HepG2 (cell line): ENCODE measurements around the gene LRP10. TPM values are rescaled to one million over a fixed set of nuclear protein-coding genes. Genes with fewer than 3 reads are reported as not detected.
A peak's percentile ranks its signal among the peaks of the same experiment; 100 is the strongest.

Source experiments
- BRF2 ChIP-seq: sonication (generic); formaldehyde crosslinking; IDR thresholded peaks from 2 replicates; pipeline ENCODE4 v1.8.1; 2022; ENCODE audit warnings: mild to moderate bottlenecking, missing genetic modification reagents
- CREB1 ChIP-seq, 2 experiments: fragments of 450-650 bp in 1 of 2; IDR thresholded peaks; 2 replicates each; pipeline ENCODE4 v1.6.1; 2016 to 2017; ENCODE audit warnings: control low read depth in 1 of 2, mild to moderate bottlenecking in 1 of 2, missing compliant biosample characterization in 1 of 2, missing genetic modification characterization in 1 of 2
- EED ChIP-seq: sonication (generic); formaldehyde crosslinking; IDR thresholded peaks from 2 replicates; pipeline ENCODE4 v1.5.0; 2020; ENCODE audit warnings: mild to moderate bottlenecking, missing genetic modification reagents
- HMGXB3 ChIP-seq: sonication (generic); formaldehyde crosslinking; IDR thresholded peaks from 2 replicates; pipeline ENCODE4 v1.4.0; 2020; ENCODE audit warnings: missing genetic modification reagents, borderline replicate concordance
- JUN ChIP-seq: sonication (generic); formaldehyde crosslinking; IDR thresholded peaks from 2 replicates; pipeline ENCODE4 v1.4.0; 2020; ENCODE audit warnings: mild to moderate bottlenecking, missing genetic modification reagents
- MYNN ChIP-seq: sonication (generic); formaldehyde crosslinking; IDR thresholded peaks from 2 replicates; pipeline ENCODE4 v1.4.0; 2020; ENCODE audit warnings: mild to moderate bottlenecking, low read depth, missing genetic modification reagents
- SKI ChIP-seq: fragments of 450-650 bp; IDR thresholded peaks from one replicate; pipeline ENCODE4 v1.6.1; 2018; ENCODE audit warnings: mild to moderate bottlenecking; ENCODE audit not compliant: partially characterized antibody
- STAT6 ChIP-seq: sonication (generic); formaldehyde crosslinking; IDR thresholded peaks from 2 replicates; pipeline ENCODE4 v1.4.0; 2020; ENCODE audit warnings: missing genetic modification reagents, mild to moderate bottlenecking, borderline replicate concordance
- TEAD2 ChIP-seq: sonication (generic); formaldehyde crosslinking; IDR thresholded peaks from 2 replicates; pipeline ENCODE4 v1.9.0; 2021; ENCODE audit warnings: missing genetic modification reagents
- TFDP1 ChIP-seq: IDR thresholded peaks from 2 replicates; pipeline ENCODE4 v1.6.1; 2016; ENCODE audit warnings: missing compliant biosample characterization, missing genetic modification reagents, borderline replicate concordance
- ZNF282 ChIP-seq: fragments of 450-650 bp; IDR thresholded peaks from 2 replicates; pipeline ENCODE4 v1.6.1; 2018; ENCODE audit not compliant: partially characterized antibody
- ZNF296 ChIP-seq: sonication (generic); formaldehyde crosslinking; conservative IDR thresholded peaks from 2 replicates; pipeline ENCODE4 v1.5.0; 2020; ENCODE audit warnings: mild to moderate bottlenecking, missing genetic modification reagents
- ZNF430 ChIP-seq: sonication (generic); formaldehyde crosslinking; IDR thresholded peaks from 2 replicates; pipeline ENCODE4 v1.9.0; 2021; ENCODE audit warnings: mild to moderate bottlenecking, missing genetic modification reagents
- ZNF446 ChIP-seq: sonication (generic); formaldehyde crosslinking; IDR thresholded peaks from 2 replicates; pipeline ENCODE4 v1.5.0; 2020; ENCODE audit warnings: mild to moderate bottlenecking, missing genetic modification reagents
- ZNF547 ChIP-seq: sonication (generic); formaldehyde crosslinking; IDR thresholded peaks from 2 replicates; pipeline ENCODE4 v1.5.1; 2020; ENCODE audit warnings: mild to moderate bottlenecking, missing genetic modification reagents
- ZNF766 ChIP-seq: sonication (generic); formaldehyde crosslinking; IDR thresholded peaks from 2 replicates; pipeline ENCODE4 v1.5.0; 2020; ENCODE audit warnings: missing genetic modification reagents, borderline replicate concordance
- ZNF773 ChIP-seq: sonication (generic); formaldehyde crosslinking; IDR thresholded peaks from 2 replicates; pipeline ENCODE4 v1.4.0; 2020; ENCODE audit warnings: missing genetic modification reagents, borderline replicate concordance
- ZNF782 ChIP-seq: sonication (generic); formaldehyde crosslinking; IDR thresholded peaks from 2 replicates; pipeline ENCODE4 v1.4.0; 2020; ENCODE audit warnings: missing genetic modification reagents, mild to moderate bottlenecking, borderline replicate concordance
- ZNF879 ChIP-seq: sonication (generic); formaldehyde crosslinking; IDR thresholded peaks from 2 replicates; pipeline ENCODE4 v1.8.1; 2023; ENCODE audit warnings: missing genetic modification reagents
- polyA plus RNA-seq, 8 experiments: library from polyadenylated mRNA; depleted of rRNA in 3 of 8; stranded (reverse) in 7 of 8; unstranded in 1 of 8; fragments of >200 nt; fragmentation: Illumina TruSeq in 4 of 8; extraction: Trizol in 4 of 8; gene quantifications; 2 replicates each; pipeline versions ENCODE4 v1.2.1 to v1.2.3, GENCODE V29; 2011 to 2016; ENCODE audit warnings: low read depth in 4 of 8, missing spikeins in 1 of 8, mixed read lengths in 1 of 8; ENCODE audit not compliant: insufficient read depth in 1 of 8
- total RNA-seq, 5 experiments: library from RNA; depleted of rRNA; stranded (reverse); fragments of >200 nt; fragmentation: Illumina TruSeq; extraction: Trizol; gene quantifications; 2 replicates each; pipeline ENCODE4 v1.2.3, GENCODE V29; 2016; ENCODE audit warnings: low read depth in 1 of 5

Gene LRP10
- total and polyA plus RNA-seq, 2 of the 13 experiments (the other 11 are each of a cell fraction or from before 2014, with no cell fraction given) = 16.9 to 45.2 TPM

GRCh38 chr14:22929104-22929960 is 57.8 kb downstream of the LRP10 start, which contains the start of gene PRMT5 (continued):
- TF ChIP-seq ZNF773 (CRISPR knock-in tag) (peak; percentile 93; the same call in 1 of the 2 replicates), MYNN (CRISPR knock-in tag) (no peak), TEAD2 (CRISPR knock-in tag) (peak; percentile 39; the same call in 1 of the 2 replicates), BRF2 (CRISPR knock-in tag) (peak; percentile 98; the same call in 1 of the 2 replicates), TFDP1 (CRISPR knock-in tag) (peak; percentile 92), ZNF282 (no peak), STAT6 (CRISPR knock-in tag) (peak; percentile 100), CREB1 (IDR thresholded peaks at IDR 0.05) (peak; percentile 88), CREB1 (CRISPR knock-in tag; IDR thresholded peaks at IDR 0.05) (no peak), JUN (CRISPR knock-in tag) (peak; percentile 90), ZNF296 (CRISPR knock-in tag) (peak; percentile 95), EED (CRISPR knock-in tag) (peak; percentile 77), ZNF879 (peak; percentile 78), ZNF766 (CRISPR knock-in tag) (peak; percentile 93; the same call in 1 of the 2 replicates), ZNF782 (CRISPR knock-in tag) (peak; percentile 94; the same call in 1 of the 2 replicates), ZNF547 (peak; percentile 98), SKI (peak; percentile 87), ZNF430 (CRISPR knock-in tag) (peak; percentile 97), ZNF446 (CRISPR knock-in tag) (peak; percentile 36; the same call in 1 of the 2 replicates), HMGXB3 (CRISPR knock-in tag) (peak; percentile 99)
